SK-N-MC (cell line): ENCODE data around the gene ATF7IP2.
"Not testable (repeated sequence)": the region's sequence is repeated elsewhere in the genome, so short reads cannot be mapped to it uniquely, and the experiment has no call there.

Source experiments
- DNase-seq: peaks from one replicate; pipeline ENCODE4 v3.0.0-alpha.2; 2011; ENCODE audit warnings: low read depth, low spot score
- H3K27ac ChIP-seq: fragments of 200-600 bp; sonication (generic); 2 replicates; pipeline ENCODE4 v1.5.1; 2016; ENCODE audit warnings: mixed run types
- H3K36me3 ChIP-seq: fragments of 200-600 bp; sonication (generic); 2 replicates; pipeline ENCODE4 v1.6.1; 2017; ENCODE audit warnings: antibody characterized with exemption, low read length, mixed read lengths; ENCODE audit not compliant: insufficient read depth
- H3K4me3 ChIP-seq: fragments of 200-600 bp; sonication (generic); 2 replicates; pipeline ENCODE4 v1.5.1; 2016
- H3K9ac ChIP-seq: fragments of 200-600 bp; sonication (generic); 2 replicates; pipeline ENCODE4 v1.8.0; 2017; ENCODE audit warnings: mixed run types, mixed read lengths; ENCODE audit not compliant: insufficient read length
- H3K9me3 ChIP-seq: fragments of 200-600 bp; sonication (generic); 2 replicates; pipeline ENCODE4 v1.6.1; 2017; ENCODE audit warnings: low read depth, mild to moderate bottlenecking, antibody characterized with exemption, low read length, moderate library complexity, mixed read lengths
- EZH2 ChIP-seq: fragments of 200-600 bp; sonication (generic); IDR thresholded peaks from one replicate; pipeline ENCODE4 v1.6.1; 2017; ENCODE audit warnings: antibody characterized with exemption
- FOXP2 ChIP-seq: optimal IDR thresholded peaks from 2 replicates; pipeline ENCODE3; 2011; ENCODE audit warnings: mild to moderate bottlenecking, moderate library complexity; ENCODE audit not compliant: insufficient read depth; ENCODE audit errors: extremely low read length, control extremely low read depth
- POLR2AphosphoS5 ChIP-seq: IDR thresholded peaks from 2 replicates; pipeline ENCODE4 v1.6.1; 2012; ENCODE audit warnings: mild to moderate bottlenecking, low read depth, low read length, borderline replicate concordance

ATF7IP2 gene

GRCh38 chr16:10419701-10420100 lies 33.8 kb downstream of the ATF7IP2 start:
- H3K27ac ChIP-seq, result no peak overlapping the region
- no peaks in the 10 kb centered on the region; the same call in 1 of the 2 replicates for H3K9me3 ChIP-seq
- no peak overlapping the region for H3K4me3 ChIP-seq
- peaks cover 23% of the 10 kb centered on the region for H3K36me3 ChIP-seq
- no peak for TF ChIP-seq FOXP2
- TF ChIP-seq POLR2AphosphoS5, result no peak
- no peak for TF ChIP-seq EZH2
- no peak for DNase-seq
- no peak overlapping the region for H3K9ac ChIP-seq

GRCh38 chr16:10421596-10421995 lies 35.7 kb downstream of the ATF7IP2 start:
- Histone ChIP-seq H3K27ac (no peak overlapping the region), H3K9ac (no peak overlapping the region), H3K9me3 (no peaks in the 10 kb centered on the region; the same call in 1 of the 2 replicates), H3K36me3 (peaks cover 11% of the 10 kb centered on the region; the same call in 1 of the 2 replicates), H3K4me3 (no peak overlapping the region)
- TF ChIP-seq EZH2, result no peak
- TF ChIP-seq FOXP2, result no peak
- no peak for TF ChIP-seq POLR2AphosphoS5
- DNase-seq, result no peak

- no peak overlapping the region for H3K4me3 ChIP-seq
- TF ChIP-seq POLR2AphosphoS5, result no peak
- no peak for TF ChIP-seq FOXP2
- no peak for TF ChIP-seq EZH2
- DNase-seq, result no peak
- H3K36me3 ChIP-seq, result peaks cover 14% of the 10 kb centered on the region
- H3K9me3 ChIP-seq, result no peaks in the 10 kb centered on the region
- H3K27ac ChIP-seq, result no peak overlapping the region
- no peak overlapping the region for H3K9ac ChIP-seq
Observed at GRCh38 chr16:10428433-10429168, 42.7 kb downstream of the ATF7IP2 start.

- not testable (repeated sequence) for H3K9me3 ChIP-seq, DNase-seq, H3K27ac ChIP-seq, H3K9ac ChIP-seq, H3K4me3 ChIP-seq
- peaks cover 22% of the 10 kb centered on the region for H3K36me3 ChIP-seq
Observed at GRCh38 chr16:10429299-10429969, 43.6 kb downstream of the ATF7IP2 start.

- peaks cover 65% of the 10 kb centered on the region for H3K36me3 ChIP-seq
- H3K9me3 ChIP-seq, result 0 out of 2 replicates have a peak, but pooled peaks cover 6% of the 10 kb centered on the region
- H3K27ac ChIP-seq, result no peak overlapping the region
- no peak for DNase-seq
- no peak overlapping the region for H3K4me3 ChIP-seq
- H3K9ac ChIP-seq, result no peak overlapping the region
- TF ChIP-seq POLR2AphosphoS5 (no peak), EZH2 (no peak), FOXP2 (no peak)
Observed at GRCh38 chr16:10441726-10442125, 55.9 kb downstream of the ATF7IP2 start.

- Histone ChIP-seq H3K27ac (no peak overlapping the region), H3K4me3 (no peak overlapping the region), H3K9me3 (peaks cover 11% of the 10 kb centered on the region; the same call in 1 of the 2 replicates), H3K36me3 (peaks cover 52% of the 10 kb centered on the region), H3K9ac (no peak overlapping the region)
- DNase-seq, result no peak
- TF ChIP-seq FOXP2 (no peak), POLR2AphosphoS5 (no peak), EZH2 (no peak)
Observed at GRCh38 chr16:10447289-10447688, 61.4 kb downstream of the ATF7IP2 start.

GRCh38 chr16:10452208-10453158 lies 66.6 kb downstream of the ATF7IP2 start:
- not testable (repeated sequence) for DNase-seq, H3K27ac ChIP-seq, H3K9me3 ChIP-seq, H3K36me3 ChIP-seq, H3K4me3 ChIP-seq, H3K9ac ChIP-seq

GRCh38 chr16:10453159-10453510 lies 67.3 kb downstream of the ATF7IP2 start:
- TF ChIP-seq EZH2 (no peak), FOXP2 (no peak), POLR2AphosphoS5 (no peak)

More at GRCh38 chr16:10453159-10453510, 67.3 kb downstream of the ATF7IP2 start:
- H3K27ac ChIP-seq, result no peak overlapping the region
- H3K4me3 ChIP-seq, result no peak overlapping the region
- DNase-seq, result no peak
- no peak overlapping the region for H3K9ac ChIP-seq
- H3K9me3 ChIP-seq, result no peaks in the 10 kb centered on the region
- H3K36me3 ChIP-seq, result peaks cover 3% of the 10 kb centered on the region
